Measurements from ENCODE around the gene NTSR2. TPM values are rescaled to one million over a fixed set of nuclear protein-coding genes. Genes with fewer than 3 reads are reported as not detected.

Gene NTSR2
- total RNA-seq: not detected in 2 replicates

GRCh38 chr2:11669454-11670291 lies at the start of gene NTSR2:
TSS of gene NTSR2 (minus strand) at chr2:11670195. CDS start at chr2:11670129, 66 bp downstream.

Other genes with a start within 250 kb of the NTSR2 start
- 5.5 and 6.7 TPM in 2 replicates for gene E2F6, start 204.0 kb downstream of the NTSR2 start, total RNA-seq
- gene GREB1, start 136.2 kb downstream of the NTSR2 start, total RNA-seq: 0.18 and 1.3 TPM in 2 replicates
- gene LPIN1, start 76.4 kb upstream of the NTSR2 start, total RNA-seq: 14.3 and 16.4 TPM in 2 replicates

Measured in cardiac atrium fibroblast (primary cell).